GM12878 (cell line): ENCODE data around the gene TDRD10. TPM values are rescaled to one million over a fixed set of nuclear protein-coding genes. Genes with fewer than 3 reads are reported as not detected.

Experiments used
- ATAC-seq: fragments of 200-7000 bp; cut with Tn5 transposase; 3 replicates; pipeline ENCODE4 v1.9.1; 2020; ENCODE audit warnings: mild to moderate bottlenecking, moderate library complexity
- BruUV-seq: library from RNA; stranded (reverse); fragments of 400-500 nt; replicated peaks from 2 replicates; lab custom pipeline; 2021; lab: Mats Ljungman, UMichigan
- CTCF ChIA-PET: fragments of 300-600 bp; sonication (Branson Sonifier 250); formaldehyde crosslinking; extraction: SDS; loops from one replicate; lab custom pipeline; 2021; ENCODE audit warnings: inconsistent platforms; lab: Yijun Ruan, JAX
- POLR2A ChIA-PET: fragments of 350-600 bp; formaldehyde crosslinking; extraction: SDS; loops from one replicate; lab custom pipeline; 2021; ENCODE audit warnings: inconsistent platforms; lab: Charles Lee
- RAD21 ChIA-PET: fragments of 300-600 bp; sonication (Branson Sonifier 250); formaldehyde crosslinking; loops from one replicate; lab custom pipeline; 2023; ENCODE audit warnings: antibody characterized with exemption; ENCODE audit not compliant: unreplicated experiment; lab: Charles Lee
- SMC1A ChIA-PET: fragments of 300-600 bp; sonication (Branson Sonifier 250); formaldehyde crosslinking; loops from one replicate; lab custom pipeline; 2023; ENCODE audit not compliant: unreplicated experiment, uncharacterized antibody; lab: Charles Lee
- DNase-seq: peaks from one replicate; pipeline ENCODE4 v3.0.0-alpha.2; 2011; ENCODE audit warnings: low read depth, low spot score
- FAIRE-seq: peaks from 3 replicates; lab custom pipeline; 2011; peaks lifted over from hg19 to GRCh38; lab: Jason Lieb, UNC
- H2AFZ ChIP-seq: 2 replicates; pipeline ENCODE4 v1.6.0; 2011; ENCODE audit warnings: low read depth, low read length, control low read depth; ENCODE audit not compliant: control insufficient read depth
- H3K27ac ChIP-seq: 2 replicates; pipeline ENCODE4 v1.5.1; 2011; ENCODE audit warnings: control low read depth; ENCODE audit not compliant: control insufficient read depth, insufficient read depth
- H3K27me3 ChIP-seq, 2 experiments: replicated peaks in 1 of 2; 2 replicates each; pipeline versions ENCODE4 v1.6.0 to v1.6.1; 2011; ENCODE audit warnings: low read length in 1 of 2; ENCODE audit not compliant: control insufficient read depth in 2 of 2, insufficient read depth in 2 of 2
- H3K36me3 ChIP-seq, 2 experiments: 2 replicates each; pipeline ENCODE4 v1.5.1; 2011; ENCODE audit warnings: low read length in 1 of 2; ENCODE audit not compliant: control insufficient read depth in 2 of 2, insufficient read depth in 2 of 2
- H3K4me1 ChIP-seq: 2 replicates; pipeline ENCODE4 v1.6.1; 2011; ENCODE audit warnings: mild to moderate bottlenecking, low read length, moderate library complexity, mixed read lengths; ENCODE audit not compliant: control insufficient read depth, insufficient read depth
- H3K4me2 ChIP-seq: 2 replicates; pipeline ENCODE4 v1.6.0; 2011; ENCODE audit warnings: control low read depth; ENCODE audit not compliant: control insufficient read depth, insufficient read depth
- H3K4me3 ChIP-seq: fragments of 200-600 bp; sonication (generic); 2 replicates; pipeline ENCODE4 v1.5.1; 2016
- H3K79me2 ChIP-seq: 2 replicates; pipeline ENCODE4 v1.6.0; 2011; ENCODE audit warnings: low read length; ENCODE audit not compliant: control insufficient read depth, insufficient read depth
- H3K9ac ChIP-seq: 2 replicates; pipeline ENCODE4 v1.8.0; 2011; ENCODE audit warnings: low read length, control low read depth, mixed read lengths; ENCODE audit not compliant: control insufficient read depth, insufficient read depth
- H3K9me3 ChIP-seq: replicated peaks from 3 replicates; pipeline ENCODE4 v1.5.1; 2011; ENCODE audit warnings: mild to moderate bottlenecking, low read length; ENCODE audit not compliant: control insufficient read depth, insufficient read depth
- H4K20me1 ChIP-seq: 2 replicates; pipeline ENCODE4 v1.6.0; 2011; ENCODE audit not compliant: control insufficient read depth, insufficient read depth
- ATF3 ChIP-seq: IDR thresholded peaks from 2 replicates; pipeline ENCODE4 v1.6.1; 2011; ENCODE audit warnings: low read depth, mild to moderate bottlenecking, low read length, moderate library complexity, borderline replicate concordance; ENCODE audit errors: extremely low read depth
- BHLHE40 ChIP-seq, 2 experiments: fragments of 450-650 bp in 1 of 2; IDR thresholded peaks; 2 replicates each; pipeline ENCODE4 v1.6.1; 2011 to 2017; ENCODE audit warnings: low read depth in 2 of 2, borderline replicate concordance in 1 of 2, improper control_type of control experiment in 1 of 2, low read length in 1 of 2, mild to moderate bottlenecking in 1 of 2
- CHD4 ChIP-seq: fragments of 200-600 bp; sonication (generic); IDR thresholded peaks from 2 replicates; pipeline ENCODE4 v1.6.1; 2016; ENCODE audit warnings: mild to moderate bottlenecking
- CREB1 ChIP-seq: IDR thresholded peaks from 2 replicates; pipeline ENCODE4 v1.6.1; 2012; ENCODE audit warnings: low read depth, mild to moderate bottlenecking, inconsistent platforms
- DPF2 ChIP-seq: fragments of 450-650 bp; IDR thresholded peaks from 2 replicates; pipeline ENCODE4 v1.6.1; 2017; ENCODE audit warnings: mild to moderate bottlenecking
- FOXK2 ChIP-seq: fragments of 450-650 bp; IDR thresholded peaks from 2 replicates; pipeline ENCODE4 v1.6.1; 2017; ENCODE audit warnings: mild to moderate bottlenecking, moderate library complexity
- FOXM1 ChIP-seq: IDR thresholded peaks from 2 replicates; pipeline ENCODE4 v1.6.1; 2012; ENCODE audit warnings: low read depth, mild to moderate bottlenecking, inconsistent platforms, low read length, moderate library complexity
- MXI1 ChIP-seq: fragments of 150-350 bp; IDR thresholded peaks from 2 replicates; pipeline ENCODE4 v1.6.1; 2011; ENCODE audit warnings: low read depth, mild to moderate bottlenecking, inconsistent platforms, low read length, improper control_type of control experiment
- MYC ChIP-seq: IDR thresholded peaks from 2 replicates; pipeline ENCODE4 v1.6.1; 2011; ENCODE audit warnings: mild to moderate bottlenecking, low read length, moderate library complexity, inconsistent platforms; ENCODE audit not compliant: insufficient read depth, insufficient replicate concordance, insufficient read length, severe bottlenecking
- PML ChIP-seq: IDR thresholded peaks from 2 replicates; pipeline ENCODE4 v1.6.1; 2012; ENCODE audit warnings: low read length, inconsistent platforms
- PRDM15 ChIP-seq: fragments of 450-650 bp; formaldehyde crosslinking; IDR thresholded peaks from 2 replicates; pipeline ENCODE4 v1.4.0; 2020; ENCODE audit warnings: mild to moderate bottlenecking, moderate library complexity
- RAD21 ChIP-seq: IDR thresholded peaks from 2 replicates; pipeline ENCODE4 v1.6.1; 2011; ENCODE audit warnings: mild to moderate bottlenecking, low read depth, low read length, moderate library complexity; ENCODE audit not compliant: insufficient read depth
- SKIL ChIP-seq: fragments of 450-650 bp; IDR thresholded peaks from 2 replicates; pipeline ENCODE4 v1.6.1; 2017; ENCODE audit warnings: mild to moderate bottlenecking, low read depth, inconsistent platforms; ENCODE audit not compliant: poor library complexity, severe bottlenecking
- SMAD1 ChIP-seq: fragments of 450-650 bp; IDR thresholded peaks from 2 replicates; pipeline ENCODE4 v1.6.1; 2018; ENCODE audit warnings: mild to moderate bottlenecking, low read depth; ENCODE audit not compliant: partially characterized antibody
- SP1 ChIP-seq: IDR thresholded peaks from one replicate; pipeline ENCODE4 v1.6.1; 2011; ENCODE audit warnings: low read depth, low read length
- SPI1 ChIP-seq: IDR thresholded peaks from 2 replicates; pipeline ENCODE4 v1.6.1; 2011; ENCODE audit warnings: low read depth, mild to moderate bottlenecking, low read length, moderate library complexity, borderline replicate concordance; ENCODE audit not compliant: insufficient read depth
- TCF12 ChIP-seq: IDR thresholded peaks from 2 replicates; pipeline ENCODE4 v1.6.1; 2011; ENCODE audit warnings: low read depth, mild to moderate bottlenecking, low read length
- WGBS: methylation state at CpG from one replicate; pipeline ENCODE4 v1.1.6; 2016; ENCODE audit warnings: low lambda C conversion rate; ENCODE audit not compliant: insufficient replicate concordance, insufficient coverage; ENCODE audit errors: missing lambda C conversion rate; 5-methylcytosine and 5-hydroxymethylcytosine counted together
- in situ Hi-C: fragments of 300-500 bp; cut with MboI; formaldehyde crosslinking; loops from 9 replicates; pipeline ENCODE4 v1.14.3; 2018; ENCODE audit warnings: mixed read lengths
- intact Hi-C: fragments of 100-400 bp; cut with micrococcal nuclease; formaldehyde crosslinking; loops from one replicate; pipeline ENCODE4 v1.14.2; 2022; ENCODE audit not compliant: unreplicated experiment
- polyA plus RNA-seq, 11 experiments: library from polyadenylated mRNA; depleted of rRNA in 4 of 11; unstranded in 6 of 11; stranded (reverse) in 5 of 11; fragments of >200 nt; fragmentation: Nextera tagmentation in 4 of 11; fragmentation: Illumina TruSeq in 1 of 11; extraction: Ambion mirVana in 4 of 11; extraction: Trizol in 1 of 11; gene quantifications; 1 replicate in 1 of 11; 2 replicates in 10 of 11; pipeline versions ENCODE4 v1.2.1 to v1.2.3, GENCODE V29; 2011 to 2016; ENCODE audit warnings: inconsistent platforms in 2 of 11, missing spikeins in 2 of 11, low read depth in 1 of 11
- total RNA-seq, 4 experiments: library from RNA; depleted of rRNA in 3 of 4; stranded (reverse); fragments of >200 nt in 3 of 4; fragmentation: Illumina TruSeq in 1 of 4; extraction: Trizol in 1 of 4; gene quantifications; 2 replicates each; pipeline versions ENCODE4 v1.2.1 to v1.2.3, GENCODE V29; 2013 to 2021

Gene TDRD10
- total and polyA plus RNA-seq, 10 of the 15 experiments (the other 5 are each of a cell fraction or from before 2014, with no cell fraction given), result not detected

GRCh38 chr1:154479764-154480421 lies 22.1 kb upstream of the TDRD10 start:
- FAIRE-seq (no peak), ATAC-seq (peak; percentile 97), DNase-seq (peak; percentile 45)
- Histone ChIP-seq H3K4me3 (no peak overlapping the region), H3K9ac (no peak overlapping the region), H3K4me1 (peaks cover 3% of the 10 kb centered on the region; the same call in 1 of the 2 replicates), H3K9me3 (no peaks in the 10 kb centered on the region), H4K20me1 (no peaks in the 10 kb centered on the region), H3K36me3 (no peaks in the 10 kb centered on the region), H3K27ac (no peak overlapping the region), H3K27me3 (peaks cover 0 to 3% of the 10 kb centered on the region in 2 experiments; a peak in 1 of 4 replicates), H3K79me2 (no peaks in the 10 kb centered on the region), H2AFZ (no peak overlapping the region), H3K4me2 (no peak overlapping the region)
- RAD21 ChIA-PET, result interaction anchor here (0.6 to 10.5 kb wide), 48 partner anchors 8 to 693 kb away, joined by 3 to 189 read pairs (median 4); partner anchors contain the start of genes IL6R, KCNN3, KRTCAP2 and PBXIP1
- WGBS, result 35% methylated on average over 9 of the region's 9 CpGs
- no TSS peak for BruUV-seq
- in situ Hi-C loops, result no loop called here
- CTCF ChIA-PET, result interaction anchor here (0.6 to 11.6 kb wide), 48 partner anchors 8 to 582 kb away, joined by 3 to 302 read pairs (median 6); partner anchors contain the start of genes IL6R, PMVK, UBAP2L and UBE2Q1
- SMC1A ChIA-PET, result interaction anchor here (0.7 to 8.2 kb wide), 40 partner anchors 9 to 580 kb away, joined by 3 to 151 read pairs (median 5); partner anchors contain the start of gene HAX1
- intact Hi-C loops, result loop anchor here (1.0 to 10.0 kb wide), 5 partner anchors 66 to 605 kb away; no protein-coding TSS in a partner anchor
- POLR2A ChIA-PET, result interaction anchor here (1.0 to 2.8 kb wide), 3 partner anchors 67 to 399 kb away, joined by 4 to 11 read pairs (median 4); no protein-coding TSS in a partner anchor
- TF ChIP-seq SP1 (no peak), CHD4 (no peak), MXI1 (no peak), SMAD1 (no peak), SPI1 (no peak), TCF12 (0 out of 2 replicates have a peak, but pooled peaks have one; percentile 21), DPF2 (no peak), ATF3 (no peak), PRDM15 (CRISPR knock-in tag) (no peak), MYC (no peak), RAD21 (peak; percentile 100), CREB1 (no peak), BHLHE40 (IDR thresholded peaks at IDR 0.05; ENCODE audit: borderline replicate concordance in 1 of 2, low read depth in 2 of 2, low read length in 1 of 2) (no peak), PML (peak; percentile 30; the same call in 1 of the 2 replicates), FOXK2 (no peak), SKIL (no peak), FOXM1 (peak; percentile 68; the same call in 1 of the 2 replicates)
